HL-60 (cell line): Measurements from ENCODE around the gene ATG10.
A peak's percentile ranks its signal among the peaks of the same experiment; 100 is the strongest.
"Not testable (repeated sequence)": the region's sequence is repeated elsewhere in the genome, so short reads cannot be mapped to it uniquely, and the experiment has no call there.

ENCODE experiments used
- DNase-seq, 2 experiments: peaks; one replicate each; pipeline ENCODE4 v3.0.0-alpha.2; 2010 to 2020; ENCODE audit warnings: low read depth in 1 of 2, low spot score in 1 of 2
- H3K27ac ChIP-seq: fragments of 250-450 bp; sonication (Bioruptor Pico); replicated peaks from 2 replicates; pipeline ENCODE4 v1.5.1; 2020; ENCODE audit warnings: mild to moderate bottlenecking, moderate library complexity
- H3K27me3 ChIP-seq: fragments of 250-450 bp; sonication (Bioruptor Pico); 2 replicates; pipeline ENCODE4 v1.5.1; 2021; ENCODE audit warnings: mild to moderate bottlenecking, moderate library complexity; ENCODE audit not compliant: insufficient read depth, poor library complexity, severe bottlenecking
- H3K4me3 ChIP-seq: replicated peaks from 2 replicates; pipeline ENCODE4 v1.5.1; 2011; ENCODE audit warnings: mild to moderate bottlenecking, control low read depth, low read length; ENCODE audit not compliant: insufficient read depth
- GABPA ChIP-seq: IDR thresholded peaks from 2 replicates; pipeline ENCODE4 v1.6.1; 2012; ENCODE audit warnings: low read depth
- POLR2AphosphoS5 ChIP-seq: IDR thresholded peaks from 2 replicates; pipeline ENCODE4 v1.6.1; 2012; ENCODE audit warnings: low read depth
- SPI1 ChIP-seq: IDR thresholded peaks from 2 replicates; pipeline ENCODE4 v1.6.1; 2012; ENCODE audit warnings: low read depth, mild to moderate bottlenecking, borderline replicate concordance
- TF ChIP-seq, protein P1 (sequence below): IDR thresholded peaks from 2 replicates; pipeline ENCODE4 v1.6.1; 2012; ENCODE audit warnings: low read depth; ENCODE audit not compliant: insufficient replicate concordance
- TF ChIP-seq, protein P2 (sequence below): IDR thresholded peaks from one replicate; pipeline ENCODE4 v1.5.1; 2011; ENCODE audit warnings: low read length, control low read depth, inconsistent platforms; ENCODE audit not compliant: insufficient read depth

ATG10 gene

GRCh38 chr5:82265047-82265446, 293.2 kb downstream of the ATG10 start:
- no peak overlapping the region for H3K27ac ChIP-seq
- no peak overlapping the region for H3K4me3 ChIP-seq
- DNase-seq = no peak
- no peaks in the 10 kb centered on the region for H3K27me3 ChIP-seq
- TF ChIP-seq, protein P1, sequence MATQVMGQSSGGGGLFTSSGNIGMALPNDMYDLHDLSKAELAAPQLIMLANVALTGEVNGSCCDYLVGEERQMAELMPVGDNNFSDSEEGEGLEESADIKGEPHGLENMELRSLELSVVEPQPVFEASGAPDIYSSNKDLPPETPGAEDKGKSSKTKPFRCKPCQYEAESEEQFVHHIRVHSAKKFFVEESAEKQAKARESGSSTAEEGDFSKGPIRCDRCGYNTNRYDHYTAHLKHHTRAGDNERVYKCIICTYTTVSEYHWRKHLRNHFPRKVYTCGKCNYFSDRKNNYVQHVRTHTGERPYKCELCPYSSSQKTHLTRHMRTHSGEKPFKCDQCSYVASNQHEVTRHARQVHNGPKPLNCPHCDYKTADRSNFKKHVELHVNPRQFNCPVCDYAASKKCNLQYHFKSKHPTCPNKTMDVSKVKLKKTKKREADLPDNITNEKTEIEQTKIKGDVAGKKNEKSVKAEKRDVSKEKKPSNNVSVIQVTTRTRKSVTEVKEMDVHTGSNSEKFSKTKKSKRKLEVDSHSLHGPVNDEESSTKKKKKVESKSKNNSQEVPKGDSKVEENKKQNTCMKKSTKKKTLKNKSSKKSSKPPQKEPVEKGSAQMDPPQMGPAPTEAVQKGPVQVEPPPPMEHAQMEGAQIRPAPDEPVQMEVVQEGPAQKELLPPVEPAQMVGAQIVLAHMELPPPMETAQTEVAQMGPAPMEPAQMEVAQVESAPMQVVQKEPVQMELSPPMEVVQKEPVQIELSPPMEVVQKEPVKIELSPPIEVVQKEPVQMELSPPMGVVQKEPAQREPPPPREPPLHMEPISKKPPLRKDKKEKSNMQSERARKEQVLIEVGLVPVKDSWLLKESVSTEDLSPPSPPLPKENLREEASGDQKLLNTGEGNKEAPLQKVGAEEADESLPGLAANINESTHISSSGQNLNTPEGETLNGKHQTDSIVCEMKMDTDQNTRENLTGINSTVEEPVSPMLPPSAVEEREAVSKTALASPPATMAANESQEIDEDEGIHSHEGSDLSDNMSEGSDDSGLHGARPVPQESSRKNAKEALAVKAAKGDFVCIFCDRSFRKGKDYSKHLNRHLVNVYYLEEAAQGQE = no peak
- TF ChIP-seq POLR2AphosphoS5 = no peak

DNA sequence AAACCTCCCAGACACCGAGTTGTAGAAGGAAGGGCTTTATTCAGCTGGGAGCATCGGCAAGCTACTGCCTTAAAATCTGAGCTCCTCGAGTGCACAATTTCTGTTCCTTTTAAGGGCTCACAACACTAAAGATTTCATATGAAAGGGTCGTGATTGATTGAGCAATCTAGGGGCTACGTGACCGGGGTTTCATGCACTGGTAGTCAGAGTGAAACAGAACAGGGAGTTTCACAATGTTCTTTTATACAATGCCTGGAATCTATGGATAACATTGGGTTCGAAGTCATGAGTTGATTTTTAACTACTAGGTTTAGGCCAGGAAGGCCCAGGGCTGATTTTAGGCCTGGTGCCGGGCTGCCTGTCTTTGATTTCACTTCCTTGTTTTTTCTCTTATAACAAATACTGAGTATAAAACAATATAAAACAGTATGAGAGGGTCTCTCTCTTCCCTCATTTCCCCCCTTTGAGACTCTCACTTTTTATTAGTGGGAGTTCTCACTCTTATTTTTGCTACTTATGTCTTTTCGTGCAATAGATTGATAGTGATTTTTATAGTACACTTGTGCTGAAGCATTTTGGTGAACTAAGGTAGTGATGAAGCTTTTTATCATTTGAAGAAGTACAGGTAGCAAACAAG, 295.6 kb downstream of the ATG10 start:
- H3K27ac ChIP-seq, DNase-seq, H3K4me3 ChIP-seq, H3K27me3 ChIP-seq: not testable (repeated sequence)

- H3K4me3 ChIP-seq = not testable (repeated sequence)
These were observed 297.5 kb downstream of the ATG10 start for GRCh38 chr5:82269363-82269762.

DNA sequence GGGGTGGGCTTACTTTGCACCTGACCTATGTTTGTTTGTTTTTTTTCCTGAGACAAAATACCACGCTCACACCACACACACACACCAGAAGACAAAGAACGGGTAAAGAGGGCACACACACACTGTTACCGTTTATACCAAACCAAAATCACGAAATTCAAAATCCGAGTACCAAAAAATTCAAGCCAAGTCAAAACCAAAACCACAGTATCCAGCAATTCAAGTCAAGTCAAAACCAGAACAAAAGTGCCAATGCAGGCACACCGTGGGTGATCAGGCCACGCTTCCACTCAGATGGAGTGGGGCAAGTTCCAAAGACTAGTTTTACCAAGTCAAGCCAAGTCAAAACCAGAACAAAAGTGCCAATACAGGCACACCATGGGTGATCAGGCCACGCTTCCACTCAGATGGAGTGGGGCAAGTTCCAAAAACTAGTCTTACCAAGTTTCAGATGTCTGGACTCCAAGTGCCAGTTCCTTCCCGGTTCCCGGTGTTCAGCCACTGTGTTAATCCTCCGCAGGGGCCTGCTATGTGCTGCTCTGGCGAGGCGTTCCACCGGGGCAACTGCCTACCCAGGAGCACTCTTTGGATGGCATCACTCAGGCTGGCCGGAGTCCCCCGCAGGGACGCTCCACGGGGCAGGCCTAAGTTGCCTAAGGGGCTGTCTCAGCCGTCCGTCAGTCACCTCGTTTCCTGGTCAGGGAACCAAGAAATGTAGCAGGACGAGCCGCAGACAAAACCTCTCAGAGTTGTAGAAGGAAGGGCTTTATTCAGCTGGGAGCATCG, 300.9 kb downstream of the ATG10 start:
- H3K4me3 ChIP-seq, H3K27ac ChIP-seq, H3K27me3 ChIP-seq, DNase-seq: not testable (repeated sequence)

More at GRCh38 chr5:82269363-82269762, 297.5 kb downstream of the ATG10 start:
- H3K27me3 ChIP-seq, DNase-seq, H3K27ac ChIP-seq: not testable (repeated sequence)

- not testable (repeated sequence) for H3K27me3 ChIP-seq, H3K4me3 ChIP-seq, DNase-seq, H3K27ac ChIP-seq
These were observed 301.6 kb downstream of the ATG10 start for GRCh38 chr5:82273426-82273825.

DNA sequence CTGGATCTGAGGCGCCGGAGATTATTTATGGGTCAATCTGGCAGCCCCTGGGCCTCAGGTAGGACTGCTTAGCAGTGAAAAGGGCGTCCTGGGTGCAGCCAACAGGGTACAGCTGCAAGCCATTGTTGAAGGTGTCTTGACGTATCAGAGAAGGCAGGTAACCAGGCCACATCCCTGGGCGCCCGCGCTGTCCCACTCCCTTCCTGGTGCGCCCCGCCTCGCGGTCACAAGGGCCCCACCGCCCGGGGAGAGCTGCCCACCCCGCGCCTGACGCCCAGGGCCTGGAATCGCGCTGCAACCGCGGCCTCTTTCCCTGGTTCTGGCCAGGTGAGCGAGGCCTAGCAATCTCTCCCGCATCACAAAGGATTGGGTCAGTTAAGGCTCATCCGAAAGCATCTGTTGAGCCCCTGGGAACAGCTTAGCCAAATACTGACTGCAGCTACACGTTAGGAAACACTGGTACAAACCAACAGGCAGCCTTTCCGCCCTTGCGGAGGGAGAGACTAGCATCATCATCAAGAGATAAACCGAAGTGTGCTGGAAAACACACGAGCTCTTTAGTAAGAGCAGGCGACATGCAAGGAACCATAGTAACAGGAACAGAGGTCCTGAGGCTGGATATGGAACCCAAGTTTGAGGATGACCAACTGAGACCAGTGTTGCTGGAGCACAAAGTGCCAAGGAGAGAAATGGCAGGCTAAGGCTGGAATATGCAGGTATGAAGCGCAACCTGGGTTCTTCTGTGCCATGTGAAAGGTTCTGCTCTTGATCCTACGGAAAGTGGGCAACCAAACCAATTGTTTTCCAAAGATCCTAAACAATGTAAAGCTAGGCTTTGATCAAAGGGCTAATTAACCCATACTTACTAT, 302.8 kb downstream of the ATG10 start:
- Histone ChIP-seq H3K27ac (no peak overlapping the region), H3K27me3 (no peaks in the 10 kb centered on the region), H3K4me3 (no peak overlapping the region)
- peak in 1 of 2 experiments; percentile 1 for DNase-seq
- TF ChIP-seq, protein P2, sequence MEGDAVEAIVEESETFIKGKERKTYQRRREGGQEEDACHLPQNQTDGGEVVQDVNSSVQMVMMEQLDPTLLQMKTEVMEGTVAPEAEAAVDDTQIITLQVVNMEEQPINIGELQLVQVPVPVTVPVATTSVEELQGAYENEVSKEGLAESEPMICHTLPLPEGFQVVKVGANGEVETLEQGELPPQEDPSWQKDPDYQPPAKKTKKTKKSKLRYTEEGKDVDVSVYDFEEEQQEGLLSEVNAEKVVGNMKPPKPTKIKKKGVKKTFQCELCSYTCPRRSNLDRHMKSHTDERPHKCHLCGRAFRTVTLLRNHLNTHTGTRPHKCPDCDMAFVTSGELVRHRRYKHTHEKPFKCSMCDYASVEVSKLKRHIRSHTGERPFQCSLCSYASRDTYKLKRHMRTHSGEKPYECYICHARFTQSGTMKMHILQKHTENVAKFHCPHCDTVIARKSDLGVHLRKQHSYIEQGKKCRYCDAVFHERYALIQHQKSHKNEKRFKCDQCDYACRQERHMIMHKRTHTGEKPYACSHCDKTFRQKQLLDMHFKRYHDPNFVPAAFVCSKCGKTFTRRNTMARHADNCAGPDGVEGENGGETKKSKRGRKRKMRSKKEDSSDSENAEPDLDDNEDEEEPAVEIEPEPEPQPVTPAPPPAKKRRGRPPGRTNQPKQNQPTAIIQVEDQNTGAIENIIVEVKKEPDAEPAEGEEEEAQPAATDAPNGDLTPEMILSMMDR = no peak
- TF ChIP-seq, protein P1 = no peak
- TF ChIP-seq GABPA (no peak), SPI1 (no peak), POLR2AphosphoS5 (peak; percentile 44; the same call in 1 of the 2 replicates)
